NCI-H226 (cell line): ENCODE data around the gene OR13J1.

Experiments used
- DNase-seq: peaks from one replicate; pipeline ENCODE4 v3.0.0-alpha.2; 2015

OR13J1 gene

DNA sequence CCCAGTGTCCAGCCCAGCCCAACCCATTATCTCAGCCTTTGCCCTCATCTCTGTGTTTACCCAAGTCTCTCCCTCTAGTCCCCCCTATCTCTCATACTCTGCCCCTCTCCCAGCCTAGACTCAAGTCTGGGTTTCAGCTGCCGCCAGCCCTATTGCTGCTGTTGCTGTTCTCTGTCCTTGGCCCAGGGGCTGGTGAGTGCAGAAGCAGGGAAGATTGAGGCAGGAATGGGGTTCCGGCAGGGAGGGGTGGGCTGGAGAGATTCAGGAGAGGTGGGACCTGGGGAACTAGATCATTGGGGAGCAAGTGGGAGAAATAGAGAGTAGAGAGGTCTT is 40.5 kb downstream of the OR13J1 start:
- no peak for DNase-seq

DNA sequence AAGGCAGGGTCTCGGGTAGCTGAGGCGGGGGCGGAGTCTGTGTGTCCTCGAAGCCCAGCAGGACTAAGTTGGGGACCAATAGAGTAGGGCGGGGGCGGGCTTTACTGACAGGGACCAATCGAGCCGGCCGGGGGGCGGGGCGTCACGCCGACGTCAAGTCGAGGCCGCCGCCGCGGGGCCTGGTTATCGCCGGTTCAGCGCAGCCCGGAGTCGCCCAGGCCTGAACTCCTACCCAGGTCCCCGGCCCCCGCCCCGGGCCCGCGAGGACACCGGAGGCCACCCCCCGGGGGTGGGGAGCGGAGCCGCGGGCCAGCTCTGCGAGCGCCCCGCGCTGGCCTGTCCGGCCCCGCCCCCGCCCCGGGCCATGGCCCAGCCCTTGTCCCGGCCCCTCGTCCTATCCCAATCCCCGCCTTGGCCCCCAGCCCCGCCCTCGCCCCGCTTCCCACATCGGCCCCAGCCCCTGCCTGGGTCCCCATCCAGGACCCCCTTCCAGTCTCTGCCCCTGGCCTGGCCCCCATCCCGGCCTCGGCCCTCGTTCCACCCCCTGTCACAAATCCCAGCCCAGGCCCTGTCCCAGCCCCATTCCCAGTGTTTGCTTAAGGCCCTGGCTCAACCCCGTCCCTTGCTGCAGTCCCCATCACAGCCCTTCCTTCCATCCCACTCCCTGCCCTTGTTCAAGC is 41.0 kb downstream of the OR13J1 start, which contains the start of gene TMEM8B:
TSS of gene TMEM8B (plus strand) at position 145 of the 680 bp plus-strand sequence. CDS start at position 365, 220 bp downstream.
- peak; percentile 58 for DNase-seq

DNA sequence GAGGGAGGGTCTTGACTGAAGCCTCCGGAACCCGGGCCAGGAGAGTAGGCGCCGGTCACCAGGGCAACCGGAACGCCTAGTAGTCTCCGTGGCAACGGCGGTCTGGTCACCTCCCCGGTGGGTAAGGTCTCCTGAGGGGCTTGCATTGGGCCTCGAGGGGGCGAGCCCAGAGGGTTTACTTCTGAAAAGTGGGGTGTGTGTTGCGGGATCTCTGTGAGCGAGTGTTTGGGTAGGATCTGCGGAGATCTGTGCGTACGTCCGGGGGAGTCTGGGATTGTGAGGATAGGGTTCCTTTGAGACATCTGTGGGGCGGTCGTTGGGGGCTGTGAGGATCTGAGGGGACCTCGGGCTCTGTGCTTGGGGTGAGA is 41.5 kb downstream of the OR13J1 start, which contains the start of gene FAM221B:
TSS of gene FAM221B (minus strand) at position 17 of the 368 bp plus-strand sequence. CDS start 2,571 bp downstream, outside the sequence.
- DNase-seq: no peak

DNA sequence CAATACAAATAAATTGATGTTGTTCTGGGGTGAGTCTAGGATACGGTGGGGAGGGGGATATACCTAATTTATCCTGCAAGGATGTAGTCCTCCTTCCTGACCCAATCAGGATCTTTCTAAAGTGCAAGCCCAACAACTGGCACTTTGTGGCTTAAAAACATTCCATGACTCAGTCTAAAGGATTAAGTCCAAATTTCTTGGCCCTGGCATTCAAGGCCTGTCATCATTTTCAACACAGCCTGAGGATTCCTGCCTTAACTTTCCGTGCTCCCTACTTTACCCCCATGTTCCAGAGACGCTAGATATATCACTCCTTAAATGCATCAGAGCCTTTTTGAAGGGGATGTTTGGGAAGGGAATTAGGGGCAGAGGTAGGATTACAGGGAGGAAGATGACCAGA is 42.7 kb downstream of the OR13J1 start:
- DNase-seq: no peak

DNA sequence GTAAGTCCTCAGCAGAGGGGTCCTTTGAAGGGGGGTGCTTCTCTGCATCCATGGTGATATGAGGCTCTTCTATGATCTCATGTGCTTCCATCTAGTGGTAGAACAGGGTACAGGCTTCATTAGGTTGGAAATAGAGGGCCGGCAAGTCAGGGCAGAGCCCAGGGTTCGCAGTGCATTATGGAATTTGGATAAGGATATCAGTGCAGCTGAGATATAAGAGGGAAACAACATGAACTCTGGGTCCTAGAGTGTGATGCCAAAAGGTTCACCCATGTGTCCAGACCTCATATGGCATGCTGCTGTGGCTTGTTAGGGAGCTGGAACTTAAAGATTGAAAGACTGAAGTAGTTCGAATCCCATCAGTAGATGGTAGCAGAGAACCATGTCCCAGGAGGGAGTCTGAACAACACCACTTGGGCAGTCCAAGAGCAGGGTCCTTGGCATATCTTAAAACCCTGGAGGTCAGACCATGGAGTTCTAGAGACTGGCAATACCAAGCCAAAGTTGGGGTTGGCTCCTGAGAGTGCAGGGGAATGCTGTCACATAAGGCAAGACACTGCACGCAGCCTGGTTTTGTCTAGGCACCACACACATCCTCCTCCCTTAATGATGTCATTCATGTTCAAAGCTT is 44.0 kb downstream of the OR13J1 start:
- DNase-seq: peak; percentile 24

DNA sequence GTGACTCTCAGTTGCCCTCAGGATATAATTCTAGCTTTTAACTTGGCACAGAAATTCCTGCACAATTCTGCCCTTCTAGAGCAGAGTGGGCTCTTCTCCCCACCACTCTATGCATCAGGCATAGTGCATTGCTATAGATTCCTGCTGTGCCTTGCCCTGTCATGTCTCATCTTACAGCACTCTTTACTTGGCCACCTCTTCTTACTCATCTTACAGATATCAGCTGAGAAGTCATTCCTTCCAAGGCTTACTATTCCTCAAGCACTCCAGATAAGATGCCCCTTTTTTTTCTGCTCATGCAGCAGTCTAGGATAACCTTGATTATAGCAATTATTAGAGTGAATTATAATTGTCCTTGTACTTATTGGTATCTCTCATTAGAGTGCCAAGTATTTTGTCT is 47.3 kb downstream of the OR13J1 start:
- DNase-seq: no peak

DNA sequence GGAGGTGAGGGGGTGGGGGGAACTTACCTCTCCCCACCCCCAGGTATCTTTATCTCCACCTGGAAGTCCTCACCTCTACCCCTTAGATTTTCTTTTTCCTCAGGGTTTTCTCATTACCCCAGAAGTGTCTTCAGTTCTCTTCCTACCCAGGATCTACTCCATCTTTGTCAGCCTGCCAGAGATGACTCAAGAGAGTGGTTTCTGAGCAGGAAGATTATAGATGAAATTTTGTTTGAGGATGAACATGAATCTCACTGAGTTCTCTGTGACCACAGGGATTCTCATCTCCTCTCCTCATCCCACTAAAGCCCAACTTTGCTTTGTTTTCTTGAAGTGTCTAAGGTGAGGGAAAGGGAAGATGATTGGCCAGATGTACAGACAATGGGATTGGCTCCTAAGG is 50.1 kb downstream of the OR13J1 start:
- peak; percentile 48 for DNase-seq
